SK-N-SH (cell line): ENCODE data around the gene ARL2BP. TPM values are rescaled to one million over a fixed set of nuclear protein-coding genes. Genes with fewer than 3 reads are reported as not detected.

Source experiments
- CTCF ChIA-PET: fragments of 300-600, 350-600 bp; formaldehyde crosslinking; extraction: SDS; loops from one replicate; lab custom pipeline; 2021; lab: Yijun Ruan, JAX
- POLR2A ChIA-PET: fragments of 350-600 bp; sonication (Branson Sonifier 250); formaldehyde crosslinking; extraction: SDS; loops from one replicate; lab custom pipeline; 2020; ENCODE audit warnings: antibody characterized with exemption, inconsistent platforms; lab: Yijun Ruan, JAX
- DNase-seq: peaks from one replicate; pipeline ENCODE4 v3.0.0; 2012
- H2AFZ ChIP-seq: fragments of 200-600 bp; sonication (generic); 2 replicates; pipeline ENCODE4 v1.8.1; 2016; ENCODE audit warnings: antibody characterized with exemption, mild to moderate bottlenecking, low read depth
- H3F3A ChIP-seq: fragments of 200-600 bp; sonication (generic); replicated peaks from 2 replicates; pipeline ENCODE3; 2016; ENCODE audit warnings: antibody characterized with exemption, mild to moderate bottlenecking; ENCODE audit not compliant: insufficient read depth
- H3K27ac ChIP-seq, 2 experiments: fragments of 200-500 bp in 1 of 2; fragments of 200-600 bp in 1 of 2; sonication (Bioruptor generic) in 1 of 2; sonication (generic), shearing (Covaris generic) in 1 of 2; 2 replicates each; pipeline versions ENCODE4 v1.5.1 to v1.6.1; 2014 to 2016; ENCODE audit warnings: low read depth in 2 of 2, inconsistent platforms in 1 of 2, low read length in 1 of 2, mild to moderate bottlenecking in 1 of 2, mixed read lengths in 1 of 2
- H3K27me3 ChIP-seq: fragments of 200-600 bp; sonication (generic), shearing (Covaris generic); 2 replicates; pipeline ENCODE4 v1.6.1; 2016; ENCODE audit warnings: mixed run types; ENCODE audit not compliant: insufficient read depth
- H3K36me3 ChIP-seq, 2 experiments: fragments of 200-500 bp in 1 of 2; fragments of 200-600 bp in 1 of 2; sonication (Bioruptor generic) in 1 of 2; sonication (generic) in 1 of 2; replicated peaks in 1 of 2; 2 replicates each; pipeline versions ENCODE3 to v1.5.1; 2014 to 2016; ENCODE audit warnings: low read length in 1 of 2, mild to moderate bottlenecking in 1 of 2; ENCODE audit not compliant: insufficient read depth in 2 of 2, control insufficient read depth in 1 of 2
- H3K4me1 ChIP-seq, 2 experiments: fragments of 200-500 bp in 1 of 2; fragments of 200-600 bp in 1 of 2; sonication (Bioruptor generic) in 1 of 2; sonication (generic), shearing (Covaris generic) in 1 of 2; 2 replicates each; pipeline versions ENCODE4 v1.5.1 to v1.6.1; 2014 to 2016; ENCODE audit warnings: low read depth in 1 of 2, low read length in 1 of 2, mixed run types in 1 of 2; ENCODE audit not compliant: insufficient read depth in 2 of 2, control insufficient read depth in 1 of 2
- H3K4me2 ChIP-seq: fragments of 200-600 bp; sonication (generic), shearing (Covaris generic); 2 replicates; pipeline ENCODE4 v1.6.1; 2017; ENCODE audit warnings: mixed run types
- H3K4me3 ChIP-seq, 2 experiments: fragments of 200-500 bp in 1 of 2; fragments of 200-600 bp in 1 of 2; sonication (Bioruptor generic) in 1 of 2; sonication (generic), shearing (Covaris generic) in 1 of 2; 2 replicates each; pipeline versions ENCODE4 v1.5.1 to v1.8.1; 2014 to 2016; ENCODE audit warnings: low read depth in 2 of 2, inconsistent platforms in 1 of 2, low read length in 1 of 2, mild to moderate bottlenecking in 1 of 2, mixed read lengths in 1 of 2, moderate library complexity in 1 of 2
- H3K79me2 ChIP-seq: fragments of 200-600 bp; sonication (generic); 2 replicates; pipeline ENCODE4 v1.8.1; 2017; ENCODE audit warnings: mild to moderate bottlenecking; ENCODE audit not compliant: insufficient read depth
- H3K9ac ChIP-seq: fragments of 200-600 bp; sonication (generic); 2 replicates; pipeline ENCODE4 v1.6.1; 2017; ENCODE audit warnings: mixed run types
- H3K9me2 ChIP-seq: fragments of 200-600 bp; sonication (generic); 2 replicates; pipeline ENCODE4 v1.6.1; 2017; ENCODE audit warnings: mixed run types
- H3K9me3 ChIP-seq: fragments of 200-600 bp; sonication (generic); 2 replicates; pipeline ENCODE4 v1.6.1; 2017; ENCODE audit warnings: mixed run types, mild to moderate bottlenecking, moderate library complexity
- H4K20me1 ChIP-seq: fragments of 200-600 bp; sonication (generic); 2 replicates; pipeline ENCODE4 v1.6.1; 2017; ENCODE audit warnings: mild to moderate bottlenecking, mixed run types; ENCODE audit not compliant: insufficient read depth
- CTCF ChIP-seq: fragments of 200-600 bp; sonication (generic); IDR thresholded peaks from 2 replicates; pipeline ENCODE4 v1.6.1; 2017; ENCODE audit warnings: antibody characterized with exemption, mild to moderate bottlenecking, moderate library complexity
- FOXM1 ChIP-seq: IDR thresholded peaks from 2 replicates; pipeline ENCODE4 v1.4.0; 2012; ENCODE audit warnings: low read depth, mild to moderate bottlenecking
- GABPA ChIP-seq: IDR thresholded peaks from 2 replicates; pipeline ENCODE4 v1.4.0; 2012; ENCODE audit warnings: low read depth, mild to moderate bottlenecking
- GATA2 ChIP-seq: sonication (generic); formaldehyde crosslinking; IDR thresholded peaks from 2 replicates; pipeline ENCODE4 v1.5.0; 2020; ENCODE audit warnings: mild to moderate bottlenecking, missing genetic modification reagents
- NRF1 ChIP-seq: IDR thresholded peaks from 2 replicates; pipeline ENCODE4 v1.6.1; 2012; ENCODE audit warnings: low read depth, mild to moderate bottlenecking, low read length
- RCOR1 ChIP-seq: fragments of 150-350 bp; IDR thresholded peaks from 2 replicates; pipeline ENCODE4 v1.6.1; 2017; ENCODE audit warnings: antibody characterized with exemption, low read length
- RFX5 ChIP-seq: IDR thresholded peaks from 2 replicates; pipeline ENCODE4 v1.6.1; 2012; ENCODE audit warnings: mild to moderate bottlenecking, improper control_type of control experiment, low read length
- USF2 ChIP-seq: fragments of 150-350 bp; IDR thresholded peaks from 2 replicates; pipeline ENCODE4 v1.6.1; 2017; ENCODE audit warnings: antibody characterized with exemption, low read length, low read depth, borderline replicate concordance
- ZBTB33 ChIP-seq: IDR thresholded peaks from 2 replicates; pipeline ENCODE4 v1.4.0; 2012; ENCODE audit warnings: low read depth, borderline replicate concordance
- WGBS: methylation state at CpG from one replicate; pipeline ENCODE4 v1.1.6; 2017; ENCODE audit warnings: low lambda C conversion rate; 5-methylcytosine and 5-hydroxymethylcytosine counted together
- polyA plus RNA-seq, 3 experiments: library from polyadenylated mRNA; depleted of rRNA; stranded (reverse); fragments of >200 nt; gene quantifications; 2 replicates each; pipeline ENCODE4 v1.2.3, GENCODE V29; 2012
- TF ChIP-seq, protein P1 (sequence below): IDR thresholded peaks from 2 replicates; pipeline ENCODE4 v1.4.0; 2012; ENCODE audit warnings: low read depth
- TF ChIP-seq, protein P2 (sequence below): fragments of 150-350 bp; IDR thresholded peaks from 2 replicates; pipeline ENCODE4 v1.6.1; 2016; ENCODE audit warnings: mild to moderate bottlenecking, low read depth, low read length

ARL2BP gene
- polyA plus RNA-seq, 1 of the 3 experiments (the other 2 are of a cell fraction): 61.8 TPM

DNA sequence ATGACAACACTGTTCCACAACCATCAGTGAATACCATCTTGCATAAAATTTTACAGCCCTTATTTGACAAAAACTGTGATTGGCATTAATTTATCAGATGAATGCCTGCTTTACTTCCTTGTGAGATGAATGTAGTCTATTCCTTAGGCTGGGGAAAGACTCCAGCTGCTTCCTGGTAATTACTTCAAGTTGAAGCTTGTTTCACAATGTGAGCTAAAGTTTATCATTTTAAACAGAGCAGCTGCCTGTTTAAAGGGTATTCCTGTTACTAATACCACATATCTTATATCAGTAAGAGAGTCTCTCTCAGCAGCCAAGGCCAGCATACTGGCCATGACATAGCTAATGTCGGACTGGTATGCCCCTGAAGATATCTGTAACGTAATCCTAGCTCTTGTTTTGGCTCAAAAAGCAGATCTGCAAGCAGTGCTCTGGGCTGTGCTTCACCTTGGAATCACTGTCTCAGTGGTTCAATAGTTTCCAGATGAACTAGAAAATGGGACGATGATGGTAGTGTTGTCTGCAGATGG lies 13.2 kb upstream of the ARL2BP start (continued):
- TF ChIP-seq CTCF: no peak
- no peak for TF ChIP-seq GATA2

DNA sequence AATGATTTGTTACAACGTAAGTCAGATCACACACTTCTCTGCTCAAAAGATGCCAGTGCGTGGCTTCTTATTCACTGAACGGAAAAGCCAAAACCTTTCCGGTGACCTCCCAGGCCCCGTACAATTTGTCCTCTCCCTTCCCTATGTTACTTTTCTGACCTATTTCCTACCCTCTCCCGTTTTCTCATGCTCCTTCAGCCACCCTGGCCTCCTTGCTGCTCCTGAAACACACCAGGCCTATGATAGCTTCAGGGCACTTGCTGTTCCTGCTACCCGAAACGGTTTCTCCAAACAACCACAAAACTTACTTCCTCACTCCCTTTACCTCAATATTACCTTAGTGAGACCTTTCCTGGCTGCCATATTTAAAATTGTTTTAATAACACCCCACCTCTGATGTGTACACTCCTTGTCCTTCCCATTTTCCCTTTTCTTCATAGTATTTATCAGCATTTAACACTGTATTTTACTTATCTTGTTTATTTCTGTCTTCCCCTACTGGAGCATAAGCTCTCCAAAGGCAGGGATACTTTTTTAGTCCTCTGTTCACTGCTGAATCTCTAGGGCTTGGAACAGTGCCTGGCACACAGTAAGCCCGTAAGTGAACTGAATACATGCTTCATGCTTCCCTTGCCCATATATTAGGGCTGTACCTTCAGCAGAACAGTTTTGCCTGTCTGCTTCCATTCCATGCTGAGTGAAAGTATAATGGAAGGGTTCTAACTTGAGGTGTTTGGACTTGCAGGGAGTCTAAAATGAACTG lies 10.9 kb upstream of the ARL2BP start:
- Histone ChIP-seq H3K27ac (no peak overlapping the region), H3K9me2 (no peaks in the 10 kb centered on the region), H3K4me3 (no peak overlapping the region), H3F3A (peaks cover 16% of the 10 kb centered on the region), H3K27me3 (no peaks in the 10 kb centered on the region), H3K4me2 (no peak overlapping the region), H3K36me3 (peaks cover 74 to 80% of the 10 kb centered on the region in 2 experiments), H3K9me3 (no peaks in the 10 kb centered on the region), H2AFZ (no peak overlapping the region), H3K4me1 (no peaks in the 10 kb centered on the region; a peak in 1 of 4 replicates), H3K9ac (no peak overlapping the region), H4K20me1 (no peaks in the 10 kb centered on the region), H3K79me2 (no peaks in the 10 kb centered on the region)
- ChIA-PET POLR2A (no interaction called here), CTCF (interaction anchor here (0.8 kb wide), 1 partner anchor 150 kb away, joined by 3 read pairs; no protein-coding TSS in a partner anchor)
- DNase-seq: no peak
- 96% methylated on average over 9 of the region's 9 CpGs for WGBS
- TF ChIP-seq GABPA (no peak), NRF1 (no peak), RCOR1 (no peak), FOXM1 (no peak), ZBTB33 (no peak), USF2 (no peak), RFX5 (no peak)
- TF ChIP-seq, protein P1, sequence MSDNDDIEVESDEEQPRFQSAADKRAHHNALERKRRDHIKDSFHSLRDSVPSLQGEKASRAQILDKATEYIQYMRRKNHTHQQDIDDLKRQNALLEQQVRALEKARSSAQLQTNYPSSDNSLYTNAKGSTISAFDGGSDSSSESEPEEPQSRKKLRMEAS: no peak
- TF ChIP-seq, protein P2, sequence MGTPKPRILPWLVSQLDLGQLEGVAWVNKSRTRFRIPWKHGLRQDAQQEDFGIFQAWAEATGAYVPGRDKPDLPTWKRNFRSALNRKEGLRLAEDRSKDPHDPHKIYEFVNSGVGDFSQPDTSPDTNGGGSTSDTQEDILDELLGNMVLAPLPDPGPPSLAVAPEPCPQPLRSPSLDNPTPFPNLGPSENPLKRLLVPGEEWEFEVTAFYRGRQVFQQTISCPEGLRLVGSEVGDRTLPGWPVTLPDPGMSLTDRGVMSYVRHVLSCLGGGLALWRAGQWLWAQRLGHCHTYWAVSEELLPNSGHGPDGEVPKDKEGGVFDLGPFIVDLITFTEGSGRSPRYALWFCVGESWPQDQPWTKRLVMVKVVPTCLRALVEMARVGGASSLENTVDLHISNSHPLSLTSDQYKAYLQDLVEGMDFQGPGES: no peak
